HL-60 (cell line): Measurements from ENCODE around the gene LRFN2.
A peak's percentile ranks its signal among the peaks of the same experiment; 100 is the strongest.

ENCODE experiments used
- DNase-seq, 2 experiments: peaks; one replicate each; pipeline ENCODE4 v3.0.0-alpha.2; 2010 to 2020; ENCODE audit warnings: low read depth in 1 of 2, low spot score in 1 of 2
- H3K27ac ChIP-seq: fragments of 250-450 bp; sonication (Bioruptor Pico); replicated peaks from 2 replicates; pipeline ENCODE4 v1.5.1; 2020; ENCODE audit warnings: mild to moderate bottlenecking, moderate library complexity
- H3K27me3 ChIP-seq: fragments of 250-450 bp; sonication (Bioruptor Pico); 2 replicates; pipeline ENCODE4 v1.5.1; 2021; ENCODE audit warnings: mild to moderate bottlenecking, moderate library complexity; ENCODE audit not compliant: insufficient read depth, poor library complexity, severe bottlenecking
- H3K4me3 ChIP-seq: replicated peaks from 2 replicates; pipeline ENCODE4 v1.5.1; 2011; ENCODE audit warnings: mild to moderate bottlenecking, control low read depth, low read length; ENCODE audit not compliant: insufficient read depth
- GABPA ChIP-seq: IDR thresholded peaks from 2 replicates; pipeline ENCODE4 v1.6.1; 2012; ENCODE audit warnings: low read depth
- POLR2AphosphoS5 ChIP-seq: IDR thresholded peaks from 2 replicates; pipeline ENCODE4 v1.6.1; 2012; ENCODE audit warnings: low read depth
- SPI1 ChIP-seq: IDR thresholded peaks from 2 replicates; pipeline ENCODE4 v1.6.1; 2012; ENCODE audit warnings: low read depth, mild to moderate bottlenecking, borderline replicate concordance
- TF ChIP-seq, protein P1 (sequence below): IDR thresholded peaks from 2 replicates; pipeline ENCODE4 v1.6.1; 2012; ENCODE audit warnings: low read depth; ENCODE audit not compliant: insufficient replicate concordance
- TF ChIP-seq, protein P2 (sequence below): IDR thresholded peaks from one replicate; pipeline ENCODE4 v1.5.1; 2011; ENCODE audit warnings: low read length, control low read depth, inconsistent platforms; ENCODE audit not compliant: insufficient read depth

LRFN2 gene

GRCh38 chr6:40474937-40475336 is 112.2 kb downstream of the LRFN2 start:
- TF ChIP-seq POLR2AphosphoS5 (no peak), GABPA (no peak), SPI1 (no peak)
- TF ChIP-seq, protein P1, sequence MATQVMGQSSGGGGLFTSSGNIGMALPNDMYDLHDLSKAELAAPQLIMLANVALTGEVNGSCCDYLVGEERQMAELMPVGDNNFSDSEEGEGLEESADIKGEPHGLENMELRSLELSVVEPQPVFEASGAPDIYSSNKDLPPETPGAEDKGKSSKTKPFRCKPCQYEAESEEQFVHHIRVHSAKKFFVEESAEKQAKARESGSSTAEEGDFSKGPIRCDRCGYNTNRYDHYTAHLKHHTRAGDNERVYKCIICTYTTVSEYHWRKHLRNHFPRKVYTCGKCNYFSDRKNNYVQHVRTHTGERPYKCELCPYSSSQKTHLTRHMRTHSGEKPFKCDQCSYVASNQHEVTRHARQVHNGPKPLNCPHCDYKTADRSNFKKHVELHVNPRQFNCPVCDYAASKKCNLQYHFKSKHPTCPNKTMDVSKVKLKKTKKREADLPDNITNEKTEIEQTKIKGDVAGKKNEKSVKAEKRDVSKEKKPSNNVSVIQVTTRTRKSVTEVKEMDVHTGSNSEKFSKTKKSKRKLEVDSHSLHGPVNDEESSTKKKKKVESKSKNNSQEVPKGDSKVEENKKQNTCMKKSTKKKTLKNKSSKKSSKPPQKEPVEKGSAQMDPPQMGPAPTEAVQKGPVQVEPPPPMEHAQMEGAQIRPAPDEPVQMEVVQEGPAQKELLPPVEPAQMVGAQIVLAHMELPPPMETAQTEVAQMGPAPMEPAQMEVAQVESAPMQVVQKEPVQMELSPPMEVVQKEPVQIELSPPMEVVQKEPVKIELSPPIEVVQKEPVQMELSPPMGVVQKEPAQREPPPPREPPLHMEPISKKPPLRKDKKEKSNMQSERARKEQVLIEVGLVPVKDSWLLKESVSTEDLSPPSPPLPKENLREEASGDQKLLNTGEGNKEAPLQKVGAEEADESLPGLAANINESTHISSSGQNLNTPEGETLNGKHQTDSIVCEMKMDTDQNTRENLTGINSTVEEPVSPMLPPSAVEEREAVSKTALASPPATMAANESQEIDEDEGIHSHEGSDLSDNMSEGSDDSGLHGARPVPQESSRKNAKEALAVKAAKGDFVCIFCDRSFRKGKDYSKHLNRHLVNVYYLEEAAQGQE: no peak
- TF ChIP-seq, protein P2, sequence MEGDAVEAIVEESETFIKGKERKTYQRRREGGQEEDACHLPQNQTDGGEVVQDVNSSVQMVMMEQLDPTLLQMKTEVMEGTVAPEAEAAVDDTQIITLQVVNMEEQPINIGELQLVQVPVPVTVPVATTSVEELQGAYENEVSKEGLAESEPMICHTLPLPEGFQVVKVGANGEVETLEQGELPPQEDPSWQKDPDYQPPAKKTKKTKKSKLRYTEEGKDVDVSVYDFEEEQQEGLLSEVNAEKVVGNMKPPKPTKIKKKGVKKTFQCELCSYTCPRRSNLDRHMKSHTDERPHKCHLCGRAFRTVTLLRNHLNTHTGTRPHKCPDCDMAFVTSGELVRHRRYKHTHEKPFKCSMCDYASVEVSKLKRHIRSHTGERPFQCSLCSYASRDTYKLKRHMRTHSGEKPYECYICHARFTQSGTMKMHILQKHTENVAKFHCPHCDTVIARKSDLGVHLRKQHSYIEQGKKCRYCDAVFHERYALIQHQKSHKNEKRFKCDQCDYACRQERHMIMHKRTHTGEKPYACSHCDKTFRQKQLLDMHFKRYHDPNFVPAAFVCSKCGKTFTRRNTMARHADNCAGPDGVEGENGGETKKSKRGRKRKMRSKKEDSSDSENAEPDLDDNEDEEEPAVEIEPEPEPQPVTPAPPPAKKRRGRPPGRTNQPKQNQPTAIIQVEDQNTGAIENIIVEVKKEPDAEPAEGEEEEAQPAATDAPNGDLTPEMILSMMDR: no peak
- Histone ChIP-seq H3K4me3 (no peak overlapping the region), H3K27ac (no peak overlapping the region), H3K27me3 (no peaks in the 10 kb centered on the region)
- DNase-seq: no peak

DNA sequence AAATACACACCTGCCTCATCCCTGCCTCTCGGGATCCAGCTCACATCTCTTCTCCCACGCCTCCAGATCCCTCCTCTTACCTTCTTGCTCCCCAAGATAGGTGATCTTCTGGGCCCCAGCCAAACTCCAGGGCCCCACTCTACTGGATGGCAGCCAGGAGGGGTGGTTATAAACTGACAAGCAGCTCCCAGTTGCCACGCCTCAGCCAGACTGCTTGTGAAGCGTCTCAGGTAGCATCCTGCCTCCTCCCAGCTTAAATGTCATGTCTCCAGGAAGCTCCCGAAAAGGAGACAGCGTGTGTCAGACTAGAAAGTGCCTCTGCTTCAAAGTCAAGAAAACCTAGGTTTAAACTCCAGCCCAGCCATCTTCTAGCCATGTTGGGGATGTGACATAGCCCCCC is 114.1 kb downstream of the LRFN2 start:
- TF ChIP-seq SPI1 (no peak), GABPA (no peak), POLR2AphosphoS5 (no peak)
- TF ChIP-seq, protein P1: no peak
- TF ChIP-seq, protein P2: no peak
- Histone ChIP-seq H3K27me3 (no peaks in the 10 kb centered on the region), H3K27ac (no peak overlapping the region), H3K4me3 (no peak overlapping the region)
- DNase-seq: no peak

- H3K27me3 ChIP-seq: no peaks in the 10 kb centered on the region
- peak in 1 of 2 experiments; percentile 1 for DNase-seq
- no peak overlapping the region for H3K4me3 ChIP-seq
- TF ChIP-seq SPI1: no peak
- TF ChIP-seq, protein P1: no peak
- TF ChIP-seq, protein P2: no peak
- TF ChIP-seq POLR2AphosphoS5: no peak
- no peak for TF ChIP-seq GABPA
- no peak overlapping the region for H3K27ac ChIP-seq
These were observed 114.8 kb downstream of the LRFN2 start for GRCh38 chr6:40472353-40472752.
